GM19467 (cell line): ENCODE results near the gene NKAPL.

ENCODE experiments used
- ATAC-seq: cut with Tn5 transposase; IDR thresholded peaks from one replicate; pipeline ENCODE4 v1.9.1; 2021; ENCODE audit warnings: mild to moderate bottlenecking, moderate library complexity; ENCODE audit not compliant: unreplicated experiment

The NKAPL gene

GRCh38 chr6:28258877-28259777 is at the start of gene NKAPL:
TSS of gene NKAPL (plus strand) at chr6:28259297. CDS start at chr6:28259372, 75 bp downstream.
- no peak for ATAC-seq

GRCh38 chr6:28209753-28210535 is 49.2 kb upstream of the NKAPL start:
- ATAC-seq, result no peak

DNA sequence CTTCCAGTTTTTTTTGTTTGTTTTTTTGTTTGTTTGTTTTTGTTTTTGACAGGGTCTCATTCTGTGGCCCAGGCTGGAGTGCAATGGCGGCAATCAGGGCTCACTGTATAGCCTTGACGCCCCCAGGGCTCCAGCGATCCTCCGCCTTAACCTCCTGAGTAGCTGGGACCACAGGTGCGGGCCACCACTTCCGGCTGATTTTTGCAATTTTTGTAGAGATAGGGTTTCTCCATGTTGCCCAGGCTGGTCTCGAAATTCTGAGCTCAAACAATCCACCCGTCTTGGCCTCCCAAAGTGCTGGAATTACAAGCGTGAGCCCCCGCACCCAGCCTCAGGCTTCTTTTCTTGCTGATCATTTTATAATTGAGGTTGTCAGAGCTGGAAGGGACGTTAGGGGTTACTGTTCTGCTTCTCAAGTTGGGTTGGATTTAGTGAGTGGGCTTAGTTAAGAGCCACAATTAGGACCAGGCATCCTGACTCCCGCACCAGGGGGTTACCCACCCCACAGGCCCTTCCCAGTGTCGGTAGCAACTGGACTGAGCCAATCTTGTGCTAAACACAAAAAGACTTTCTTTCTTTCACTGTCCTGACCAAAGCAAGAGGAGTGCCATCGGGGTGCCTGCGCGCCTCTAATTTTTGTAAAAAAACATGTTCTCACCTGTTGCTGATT is 47.1 kb upstream of the NKAPL start:
- peak; percentile 12 for ATAC-seq

- ATAC-seq, result peak; percentile 42
Measured at GRCh38 chr6:28212510-28213212, 46.4 kb upstream of the NKAPL start.

GRCh38 chr6:28213213-28213523 is 45.9 kb upstream of the NKAPL start:
- ATAC-seq, result no peak

GRCh38 chr6:28215425-28215824 is 43.7 kb upstream of the NKAPL start:
- no peak for ATAC-seq

DNA sequence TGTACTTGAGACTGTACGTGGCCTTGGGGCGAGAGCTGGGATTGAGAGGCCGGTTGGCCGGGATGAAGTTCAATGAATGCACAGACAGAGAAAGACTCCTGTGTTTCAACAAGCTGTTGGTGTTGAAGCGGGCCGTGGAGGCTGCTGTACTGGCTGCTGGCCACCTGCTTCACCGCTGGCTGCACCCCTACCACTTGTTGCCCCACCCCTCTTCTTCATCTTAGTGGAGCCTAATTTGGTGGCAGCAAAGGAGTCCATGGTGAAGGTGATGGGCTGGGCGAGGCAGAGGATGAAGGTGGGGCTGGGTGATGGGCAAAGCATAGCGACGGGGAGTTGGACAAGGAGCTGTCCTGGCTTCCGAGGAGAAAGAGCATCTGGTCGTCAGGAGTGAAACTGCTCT is 41.2 kb upstream of the NKAPL start:
- no peak for ATAC-seq

DNA sequence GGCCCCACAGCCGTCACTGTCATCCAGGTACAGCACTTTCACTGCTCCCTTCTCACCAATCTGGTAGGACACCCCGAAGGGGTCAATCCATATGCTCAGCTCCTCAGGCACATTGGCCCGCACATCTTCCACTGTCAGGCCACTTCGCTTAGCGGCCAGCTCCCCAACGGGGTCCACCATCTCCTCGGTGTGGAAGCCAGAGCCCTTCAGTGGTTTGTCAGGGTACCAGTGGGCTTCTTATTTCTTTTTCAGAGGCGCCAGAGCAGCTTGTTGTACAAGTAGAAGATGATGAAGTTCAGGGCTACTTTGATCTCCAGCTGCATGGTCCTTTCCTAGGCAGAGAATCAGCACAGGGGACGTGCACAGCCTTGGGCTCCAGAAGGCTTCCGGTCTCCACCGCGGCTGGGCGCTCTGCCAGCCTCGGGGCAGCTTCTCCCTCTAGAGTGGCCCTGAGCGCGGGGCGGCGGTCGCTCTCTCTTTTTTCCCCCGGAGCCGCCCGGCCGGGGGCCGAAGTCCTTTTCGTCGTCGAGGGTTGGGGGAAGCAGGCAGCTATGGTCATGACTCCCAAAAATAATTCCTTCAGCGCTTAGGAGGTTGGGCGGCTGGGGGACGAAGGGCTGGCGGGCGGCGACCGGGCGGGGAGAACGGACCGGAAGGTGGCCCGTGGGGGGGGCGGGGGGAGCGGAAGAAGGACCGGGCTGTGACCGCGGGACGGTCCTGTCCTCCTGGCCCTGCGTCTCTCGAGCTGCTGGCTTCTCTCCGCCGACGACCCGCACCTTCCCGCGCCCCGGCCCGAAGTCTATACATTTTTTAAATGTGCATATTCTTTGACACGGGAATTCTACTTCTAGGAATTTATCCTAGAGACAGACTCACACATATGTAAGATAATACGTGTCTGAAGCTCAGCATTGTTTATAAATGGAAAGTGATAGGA is 40.5 kb upstream of the NKAPL start:
- ATAC-seq, result peak; percentile 63

DNA sequence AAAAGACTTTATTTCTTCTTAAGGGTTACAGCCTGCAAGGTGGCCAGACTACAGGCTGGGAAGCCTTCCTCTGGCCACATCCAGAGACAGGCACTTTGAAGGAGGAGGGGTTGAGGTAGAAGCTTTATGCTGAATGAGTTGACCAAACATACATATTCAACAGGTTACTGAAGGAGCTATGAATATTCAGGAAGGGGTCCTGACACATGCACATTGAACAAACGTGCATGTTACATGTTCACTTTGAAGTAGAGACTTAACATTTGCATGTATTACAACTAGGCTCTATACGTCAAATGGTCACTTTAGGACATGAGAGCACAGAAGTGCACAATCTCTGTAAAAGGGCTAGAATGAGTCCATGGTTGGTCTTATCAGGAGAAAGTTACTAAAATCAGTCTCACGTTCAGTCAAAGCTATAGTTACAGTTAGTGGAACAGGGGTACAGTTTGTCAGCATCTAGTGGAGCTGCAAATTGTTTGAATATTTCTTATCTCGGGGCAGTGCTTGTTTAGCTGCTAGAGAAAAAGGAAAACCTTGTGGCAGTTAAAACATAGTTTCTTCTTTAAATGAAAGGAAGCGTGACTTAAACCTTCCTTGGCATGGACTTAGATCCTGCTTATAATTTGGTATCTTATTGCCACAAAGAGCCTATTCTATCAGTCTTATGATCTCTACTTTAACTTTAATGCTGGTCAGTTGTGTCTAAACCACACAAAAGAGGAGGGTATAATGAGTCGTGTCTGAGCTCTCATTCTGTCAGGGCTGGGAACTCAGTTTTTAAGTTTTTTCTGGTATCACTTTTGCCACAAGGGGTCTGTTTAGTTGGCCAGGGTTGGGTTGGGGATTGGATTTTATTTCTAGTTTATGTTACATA is 38.6 kb upstream of the NKAPL start:
- ATAC-seq, result no peak

DNA sequence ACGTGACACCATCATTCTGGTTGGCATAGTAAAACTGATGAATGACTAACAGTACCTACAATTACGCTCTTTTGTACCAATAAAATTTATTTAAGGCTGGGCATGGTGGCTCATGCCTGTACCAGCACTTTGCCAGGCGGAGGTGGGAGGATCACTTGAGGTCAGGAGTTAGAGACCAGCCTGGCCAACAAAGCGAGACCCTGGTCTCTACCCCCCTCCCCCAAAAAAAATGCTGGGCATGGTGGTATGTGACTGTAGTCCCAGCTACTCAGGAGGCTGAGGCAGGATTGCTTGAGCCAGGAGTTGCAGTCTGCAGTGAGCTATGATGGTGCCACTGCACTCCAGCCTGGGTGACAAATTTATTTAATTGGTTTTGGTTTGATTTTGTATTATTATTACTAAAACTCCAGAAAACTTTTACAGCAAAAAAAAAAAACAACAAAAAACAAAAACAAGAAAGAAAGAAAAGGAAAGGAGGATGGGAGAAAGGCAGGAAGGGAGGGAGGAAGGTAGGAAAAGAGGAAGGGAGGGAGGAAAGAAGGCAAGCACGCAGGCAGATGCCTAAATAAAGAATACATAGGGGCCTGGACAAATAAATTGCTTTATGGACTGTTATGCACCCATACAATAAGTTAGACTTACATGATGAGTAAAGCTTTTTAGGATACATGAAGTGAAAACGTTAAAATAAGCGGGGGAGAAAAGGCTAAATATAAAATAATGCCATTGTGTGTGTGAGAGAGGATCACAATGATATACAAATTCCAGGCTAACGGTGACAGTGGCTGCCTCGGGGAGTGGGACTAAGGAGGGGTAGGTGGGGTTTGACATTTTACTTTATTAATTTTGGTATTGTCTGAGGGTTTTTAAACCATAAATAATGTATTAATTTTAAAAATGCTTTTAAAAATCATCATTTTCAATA is 34.7 kb upstream of the NKAPL start:
- ATAC-seq, result no peak

DNA sequence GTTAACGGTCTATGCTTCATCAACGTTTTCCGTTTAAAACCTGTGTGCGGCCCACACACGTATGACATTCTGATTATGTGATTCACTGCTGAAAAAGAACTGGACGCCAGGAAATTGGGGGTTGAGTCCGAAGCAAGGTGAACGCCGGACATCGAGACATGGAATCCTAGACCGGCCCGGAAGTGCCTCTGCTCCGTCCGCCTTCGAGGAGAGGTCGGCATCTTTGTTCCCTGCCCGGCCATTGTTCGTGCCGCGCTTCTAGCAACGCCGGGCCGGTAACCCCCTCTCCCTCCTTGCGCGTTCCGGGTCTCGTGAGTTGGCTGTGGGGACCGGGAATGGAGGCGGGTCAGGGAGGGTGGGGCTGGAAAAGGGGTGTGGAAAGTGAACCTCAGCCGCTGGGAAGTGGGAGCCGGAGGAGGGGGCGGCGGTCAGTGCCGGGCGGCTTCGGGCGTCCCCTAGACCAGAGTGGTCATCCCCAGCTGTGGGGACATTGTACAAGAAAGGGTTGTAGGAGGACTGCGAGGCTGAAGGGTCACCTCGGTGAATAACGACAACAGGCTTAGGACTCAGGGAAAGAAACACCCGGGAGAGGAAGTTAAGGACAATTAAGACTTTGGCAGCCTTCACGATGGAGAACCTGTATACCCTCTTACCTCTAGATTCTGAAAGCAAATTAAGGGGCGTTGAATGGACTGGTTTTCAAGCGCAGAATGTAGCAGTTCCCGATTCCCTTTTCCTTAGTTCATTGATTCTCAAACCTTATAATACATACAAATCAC is 33.9 kb upstream of the NKAPL start, which contains the start of gene ZSCAN9:
ZSCAN9 (plus strand) TSS at position 220 of the 779 bp plus-strand sequence. CDS start 1,810 bp downstream, outside the sequence.
- ATAC-seq, result peak; percentile 81

DNA sequence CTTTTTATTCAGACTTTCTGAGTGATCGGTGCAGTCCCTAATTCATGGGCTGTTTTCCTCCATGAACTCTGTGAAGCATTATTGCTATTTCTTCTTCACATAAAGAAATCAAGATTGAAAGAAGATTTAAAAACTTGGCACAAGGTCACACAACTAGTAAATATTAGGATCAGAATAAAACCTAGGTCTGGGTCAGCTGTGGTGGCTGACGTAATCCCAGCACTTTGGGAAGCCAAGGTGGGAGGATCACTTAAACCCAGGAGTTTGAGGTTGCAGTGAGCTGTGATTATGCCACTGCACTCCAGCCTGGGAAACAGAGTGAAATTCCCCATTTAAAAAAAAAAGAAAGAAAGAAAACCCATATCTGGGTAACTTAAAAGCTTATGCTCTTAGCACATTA is 32.6 kb upstream of the NKAPL start:
- no peak for ATAC-seq

DNA sequence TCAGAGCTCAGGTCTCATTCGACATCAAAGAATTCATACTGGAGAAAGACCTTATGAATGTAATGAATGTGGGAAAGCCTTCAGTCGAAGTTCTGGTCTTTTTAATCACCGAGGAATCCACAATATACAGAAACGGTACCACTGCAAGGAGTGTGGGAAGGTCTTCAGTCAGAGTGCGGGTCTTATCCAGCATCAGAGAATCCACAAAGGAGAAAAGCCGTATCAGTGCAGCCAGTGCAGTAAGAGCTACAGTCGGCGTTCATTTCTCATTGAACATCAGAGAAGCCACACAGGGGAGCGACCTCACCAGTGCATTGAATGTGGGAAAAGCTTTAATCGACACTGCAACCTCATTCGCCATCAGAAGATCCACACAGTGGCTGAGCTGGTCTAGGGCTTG is 26.3 kb upstream of the NKAPL start:
- no peak for ATAC-seq

DNA sequence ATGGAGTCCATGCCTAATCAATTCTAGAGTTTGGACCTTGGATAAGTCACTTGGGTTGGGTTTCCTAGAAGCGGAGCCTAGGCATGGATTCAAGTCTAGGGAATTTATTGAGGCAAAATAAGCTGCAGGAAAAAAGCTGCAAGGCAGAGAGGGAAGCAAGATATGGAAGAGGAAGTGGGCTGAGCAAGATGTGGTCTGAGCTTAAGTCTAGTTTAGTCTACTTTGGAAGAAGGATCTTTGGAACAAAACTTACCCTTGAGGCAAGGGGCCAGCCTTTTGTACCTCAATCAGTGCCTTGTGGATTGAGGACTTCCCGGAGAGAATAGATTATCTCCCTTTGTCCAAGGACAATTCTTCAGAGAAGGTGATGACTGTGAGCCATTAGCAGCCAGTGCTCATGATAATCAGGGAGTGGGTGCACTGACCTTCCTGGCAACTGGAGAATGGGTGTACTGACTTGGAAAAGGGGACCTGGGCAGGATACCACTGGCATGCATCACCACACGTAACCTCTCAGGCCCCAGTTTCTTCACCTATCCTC is 23.1 kb upstream of the NKAPL start:
- no peak for ATAC-seq

- no peak for ATAC-seq
Measured at GRCh38 chr6:28239636-28240035, 19.5 kb upstream of the NKAPL start.

DNA sequence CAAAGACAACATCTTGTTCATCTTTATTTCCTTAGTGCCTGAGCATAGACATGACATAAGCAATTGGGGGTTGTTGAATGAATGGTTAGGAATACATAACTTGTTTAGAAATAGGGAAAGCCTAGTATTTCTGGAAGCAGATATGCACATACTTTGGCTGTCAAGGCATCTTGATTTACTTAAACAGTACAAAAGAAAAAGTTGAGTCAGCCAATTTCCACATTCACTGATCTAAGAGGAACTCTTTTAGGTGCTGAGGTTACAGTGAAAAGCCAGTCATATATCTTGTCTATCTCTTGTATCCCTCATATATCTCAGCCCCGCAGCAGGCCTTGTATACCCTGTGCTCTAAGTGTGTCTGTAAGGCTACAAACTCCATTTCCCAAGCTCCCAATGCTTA is 18.6 kb upstream of the NKAPL start:
- ATAC-seq, result no peak

DNA sequence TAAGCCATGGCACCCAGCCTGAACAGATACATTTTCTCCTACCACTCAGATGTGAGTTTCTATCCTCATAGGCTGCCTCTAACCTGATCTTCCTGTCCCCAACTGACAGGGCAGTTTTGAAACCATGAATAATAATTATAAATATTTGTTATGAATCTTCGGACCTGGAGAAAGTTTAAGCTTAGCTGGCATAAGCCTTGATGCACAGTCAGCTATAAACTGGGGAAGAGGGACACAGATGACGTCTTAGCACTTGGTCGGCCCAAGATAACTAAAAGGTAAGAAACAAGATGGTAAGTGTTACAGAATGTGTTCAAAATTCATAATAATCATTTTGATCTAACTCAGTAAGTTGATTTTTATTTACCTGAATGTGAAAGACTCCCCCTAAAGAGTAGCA is 15.2 kb upstream of the NKAPL start:
- ATAC-seq, result no peak
